ENCODE results near the gene ABCA9.
"Not testable (repeated sequence)": the region's sequence is repeated elsewhere in the genome, so short reads cannot be mapped to it uniquely, and the experiment has no call there.

ABCA9 gene

GRCh38 chr17:68955181-68955841 is 105.4 kb downstream of the ABCA9 start, which contains the start of gene ABCA8:
ABCA8 (minus strand) TSS chr17:68955392; CDS start chr17:68942034, 13,358 bp downstream.
- DNase-seq (ENCODE audit: low read depth, low spot score) = no peak

GRCh38 chr17:68954146-68954896 is 106.4 kb downstream of the ABCA9 start:
- DNase-seq (ENCODE audit: low read depth, low spot score) = no peak

- no peak for DNase-seq (ENCODE audit: low read depth, low spot score)
These were observed 107.3 kb downstream of the ABCA9 start for GRCh38 chr17:68953340-68953997.

- no peak for DNase-seq (ENCODE audit: low read depth, low spot score)
These were observed 110.0 kb downstream of the ABCA9 start for GRCh38 chr17:68950725-68951124.

- not testable (repeated sequence) for DNase-seq (ENCODE audit: low read depth, low spot score)
These were observed 112.9 kb downstream of the ABCA9 start for GRCh38 chr17:68947868-68948267.

- DNase-seq (ENCODE audit: low read depth, low spot score) = no peak
These were observed 116.2 kb downstream of the ABCA9 start for GRCh38 chr17:68944435-68945035.

GRCh38 chr17:68943812-68944182 is 116.9 kb downstream of the ABCA9 start:
- DNase-seq (ENCODE audit: low read depth, low spot score) = not testable (repeated sequence)

GRCh38 chr17:68943123-68943811 is 117.5 kb downstream of the ABCA9 start:
- no peak for DNase-seq (ENCODE audit: low read depth, low spot score)

GRCh38 chr17:68942389-68942788 is 118.3 kb downstream of the ABCA9 start:
- no peak for DNase-seq (ENCODE audit: low read depth, low spot score)

GRCh38 chr17:68941761-68942160 is 119.0 kb downstream of the ABCA9 start:
- DNase-seq (ENCODE audit: low read depth, low spot score) = no peak

- DNase-seq (ENCODE audit: low read depth, low spot score) = no peak
These were observed 121.5 kb downstream of the ABCA9 start for GRCh38 chr17:68939195-68939594.

GRCh38 chr17:68937890-68938514 is 122.7 kb downstream of the ABCA9 start:
- no peak for DNase-seq (ENCODE audit: low read depth, low spot score)

- DNase-seq (ENCODE audit: low read depth, low spot score) = no peak
These were observed 133.2 kb downstream of the ABCA9 start for GRCh38 chr17:68927516-68927915.

GRCh38 chr17:68924793-68925720 is 135.7 kb downstream of the ABCA9 start:
- no peak for DNase-seq (ENCODE audit: low read depth, low spot score)
